OCI-LY3 (cell line): ENCODE data around the gene ZBED1.

ENCODE experiments used
- EZH2phosphoT487 ChIP-seq: fragments of 200-600 bp; shearing (Covaris generic); IDR thresholded peaks from 2 replicates; pipeline ENCODE4 v1.6.1; 2018; ENCODE audit warnings: antibody characterized with exemption, mixed run types, low read depth
- TF ChIP-seq, protein P1 (sequence below): fragments of 200-600, 300-600 bp; sonication (generic); IDR thresholded peaks from 2 replicates; pipeline ENCODE4 v1.5.1; 2014; ENCODE audit warnings: antibody characterized with exemption, low read length, low read depth

- TF ChIP-seq, protein P1, sequence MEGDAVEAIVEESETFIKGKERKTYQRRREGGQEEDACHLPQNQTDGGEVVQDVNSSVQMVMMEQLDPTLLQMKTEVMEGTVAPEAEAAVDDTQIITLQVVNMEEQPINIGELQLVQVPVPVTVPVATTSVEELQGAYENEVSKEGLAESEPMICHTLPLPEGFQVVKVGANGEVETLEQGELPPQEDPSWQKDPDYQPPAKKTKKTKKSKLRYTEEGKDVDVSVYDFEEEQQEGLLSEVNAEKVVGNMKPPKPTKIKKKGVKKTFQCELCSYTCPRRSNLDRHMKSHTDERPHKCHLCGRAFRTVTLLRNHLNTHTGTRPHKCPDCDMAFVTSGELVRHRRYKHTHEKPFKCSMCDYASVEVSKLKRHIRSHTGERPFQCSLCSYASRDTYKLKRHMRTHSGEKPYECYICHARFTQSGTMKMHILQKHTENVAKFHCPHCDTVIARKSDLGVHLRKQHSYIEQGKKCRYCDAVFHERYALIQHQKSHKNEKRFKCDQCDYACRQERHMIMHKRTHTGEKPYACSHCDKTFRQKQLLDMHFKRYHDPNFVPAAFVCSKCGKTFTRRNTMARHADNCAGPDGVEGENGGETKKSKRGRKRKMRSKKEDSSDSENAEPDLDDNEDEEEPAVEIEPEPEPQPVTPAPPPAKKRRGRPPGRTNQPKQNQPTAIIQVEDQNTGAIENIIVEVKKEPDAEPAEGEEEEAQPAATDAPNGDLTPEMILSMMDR = no peak
- no peak for TF ChIP-seq EZH2phosphoT487
Observed at GRCh38 chrX:2541603-2542002, 40.8 kb upstream of the ZBED1 start.
